ENCODE measurements around the gene SUSD3. TPM values are rescaled to one million over a fixed set of nuclear protein-coding genes. Genes with fewer than 3 reads are reported as not detected.

Gene SUSD3
- 0.53 to 1.6 TPM (median 1.1 TPM) in 5 replicates for total RNA-seq (2022; extraction: Qiagen RNA extraction)

GRCh38 chr9:93058355-93059010, at the start of gene SUSD3:
TSS of gene SUSD3 (plus strand) at chr9:93058701. CDS start at chr9:93058743, 42 bp downstream.

GRCh38 chr9:93096131-93096802, 37.8 kb downstream of the SUSD3 start, which contains the start of gene CARD19:
TSS of gene CARD19 (plus strand) at chr9:93096217. CDS start at chr9:93096346, 129 bp downstream.

GRCh38 chr9:93134015-93134739, 75.7 kb downstream of the SUSD3 start, which contains the start of gene NINJ1:
TSS of gene NINJ1 (minus strand) at chr9:93134251. CDS start at chr9:93134217, 34 bp downstream.

Other genes starting within 250 kb of the SUSD3 start
- gene ZNF484, start 180.7 kb upstream of the SUSD3 start, total RNA-seq (2022; extraction: Qiagen RNA extraction) = 2.1 to 2.9 TPM (median 2.5 TPM) in 5 replicates
- 0.15 to 0.21 TPM (median 0.15 TPM) in 5 replicates for gene FGD3, start 111.2 kb upstream of the SUSD3 start, total RNA-seq (2022; extraction: Qiagen RNA extraction)
- 44.6 to 60.6 TPM (median 56.6 TPM) in 5 replicates for gene CARD19, start 37.5 kb downstream of the SUSD3 start, total RNA-seq (2022; extraction: Qiagen RNA extraction)
- gene NINJ1, start 75.5 kb downstream of the SUSD3 start, total RNA-seq (2022; extraction: Qiagen RNA extraction) = 70.1 to 98.2 TPM (median 81.2 TPM) in 5 replicates
- 4.6 to 7.9 TPM (median 6.8 TPM) in 5 replicates for gene WNK2, start 125.4 kb downstream of the SUSD3 start, total RNA-seq (2022; extraction: Qiagen RNA extraction)

All from A549 treated with dexamethasone at 1 μM for 4 hours (cell line).